ENCODE results near the gene STRA6.

DNA sequence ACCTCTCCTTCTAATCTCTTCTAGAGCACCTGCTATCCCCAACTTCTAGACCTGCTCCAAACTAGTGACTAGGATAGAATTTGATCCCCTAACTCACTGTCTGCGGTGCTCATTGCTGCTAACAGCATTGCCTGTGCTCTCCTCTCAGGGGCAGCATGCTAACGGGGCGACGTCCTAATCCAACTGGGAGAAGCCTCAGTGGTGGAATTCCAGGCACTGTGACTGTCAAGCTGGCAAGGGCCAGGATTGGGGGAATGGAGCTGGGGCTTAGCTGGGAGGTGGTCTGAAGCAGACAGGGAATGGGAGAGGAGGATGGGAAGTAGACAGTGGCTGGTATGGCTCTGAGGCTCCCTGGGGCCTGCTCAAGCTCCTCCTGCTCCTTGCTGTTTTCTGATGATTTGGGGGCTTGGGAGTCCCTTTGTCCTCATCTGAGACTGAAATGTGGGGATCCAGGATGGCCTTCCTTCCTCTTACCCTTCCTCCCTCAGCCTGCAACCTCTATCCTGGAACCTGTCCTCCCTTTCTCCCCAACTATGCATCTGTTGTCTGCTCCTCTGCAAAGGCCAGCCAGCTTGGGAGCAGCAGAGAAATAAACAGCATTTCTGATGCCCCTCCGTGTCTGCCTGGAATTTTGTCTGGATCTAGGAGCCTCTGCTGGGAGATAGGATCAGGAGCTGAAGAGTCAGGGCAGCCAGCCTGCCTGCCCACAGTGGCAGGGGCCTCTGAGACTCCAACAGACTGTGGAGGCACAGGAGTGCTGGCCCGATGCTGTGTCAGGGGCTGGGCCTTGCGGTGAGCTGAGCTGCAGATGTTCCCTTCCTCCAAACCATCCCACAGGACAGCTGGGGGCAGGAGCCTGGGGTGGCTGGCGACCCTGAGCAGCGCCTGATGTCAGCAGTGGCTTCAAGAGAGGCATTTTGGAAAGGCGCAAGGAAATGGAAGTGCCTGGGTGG, 26.0 kb downstream of the STRA6 start:
- TF ChIP-seq, protein P1, sequence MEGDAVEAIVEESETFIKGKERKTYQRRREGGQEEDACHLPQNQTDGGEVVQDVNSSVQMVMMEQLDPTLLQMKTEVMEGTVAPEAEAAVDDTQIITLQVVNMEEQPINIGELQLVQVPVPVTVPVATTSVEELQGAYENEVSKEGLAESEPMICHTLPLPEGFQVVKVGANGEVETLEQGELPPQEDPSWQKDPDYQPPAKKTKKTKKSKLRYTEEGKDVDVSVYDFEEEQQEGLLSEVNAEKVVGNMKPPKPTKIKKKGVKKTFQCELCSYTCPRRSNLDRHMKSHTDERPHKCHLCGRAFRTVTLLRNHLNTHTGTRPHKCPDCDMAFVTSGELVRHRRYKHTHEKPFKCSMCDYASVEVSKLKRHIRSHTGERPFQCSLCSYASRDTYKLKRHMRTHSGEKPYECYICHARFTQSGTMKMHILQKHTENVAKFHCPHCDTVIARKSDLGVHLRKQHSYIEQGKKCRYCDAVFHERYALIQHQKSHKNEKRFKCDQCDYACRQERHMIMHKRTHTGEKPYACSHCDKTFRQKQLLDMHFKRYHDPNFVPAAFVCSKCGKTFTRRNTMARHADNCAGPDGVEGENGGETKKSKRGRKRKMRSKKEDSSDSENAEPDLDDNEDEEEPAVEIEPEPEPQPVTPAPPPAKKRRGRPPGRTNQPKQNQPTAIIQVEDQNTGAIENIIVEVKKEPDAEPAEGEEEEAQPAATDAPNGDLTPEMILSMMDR (IDR thresholded peaks at IDR 0.05; ENCODE audit: borderline replicate concordance, extremely low read depth, low read length, poor library complexity, severe bottlenecking), result no peak
- no peak for TF ChIP-seq EZH2 (IDR thresholded peaks at IDR 0.05; ENCODE audit: borderline replicate concordance, low read depth, low read length, severe bottlenecking)

Measured in DND-41 (cell line).